Loucy (cell line): ENCODE results near the gene ADGRG1.

Experiments
- H2AFZ ChIP-seq: fragments of 200-600 bp; sonication (generic); 2 replicates; pipeline ENCODE4 v1.6.0; 2016; ENCODE audit warnings: antibody characterized with exemption, mild to moderate bottlenecking, low read length, moderate library complexity
- H3F3A ChIP-seq: fragments of 200-600 bp; 2 replicates; pipeline ENCODE4 v1.6.0; 2016; ENCODE audit warnings: antibody characterized with exemption, low read depth, mild to moderate bottlenecking
- H3K27me3 ChIP-seq: fragments of 200-600 bp; sonication (generic); 2 replicates; pipeline ENCODE4 v1.6.1; 2014; ENCODE audit warnings: low read length, mild to moderate bottlenecking; ENCODE audit not compliant: insufficient read depth, poor library complexity, severe bottlenecking
- H3K36me3 ChIP-seq: fragments of 200-600 bp; sonication (generic); 2 replicates; pipeline ENCODE4 v1.6.1; 2016; ENCODE audit warnings: low read length; ENCODE audit not compliant: insufficient read depth
- H3K4me1 ChIP-seq: fragments of 200-600 bp; sonication (generic); 2 replicates; pipeline ENCODE4 v1.5.1; 2014; ENCODE audit warnings: low read length, mild to moderate bottlenecking; ENCODE audit not compliant: insufficient read depth, poor library complexity, severe bottlenecking
- H3K4me2 ChIP-seq: fragments of 200-600 bp; sonication (generic); 2 replicates; pipeline ENCODE4 v1.6.0; 2014; ENCODE audit warnings: antibody characterized with exemption, low read length, low read depth, mild to moderate bottlenecking; ENCODE audit not compliant: poor library complexity, severe bottlenecking
- H3K4me3 ChIP-seq: fragments of 200-600 bp; sonication (generic); 2 replicates; pipeline ENCODE4 v1.5.1; 2014; ENCODE audit warnings: low read length, mild to moderate bottlenecking, mixed read lengths; ENCODE audit not compliant: poor library complexity, severe bottlenecking
- H3K79me2 ChIP-seq: fragments of 200-600 bp; sonication (generic); 2 replicates; pipeline ENCODE4 v1.6.1; 2014; ENCODE audit warnings: low read length; ENCODE audit not compliant: insufficient read depth
- H3K9ac ChIP-seq: fragments of 200-600 bp; sonication (generic); 2 replicates; pipeline ENCODE4 v1.6.0; 2014; ENCODE audit warnings: mild to moderate bottlenecking, low read depth, low read length, moderate library complexity; ENCODE audit not compliant: poor library complexity, severe bottlenecking
- H3K9me2 ChIP-seq: fragments of 200-600 bp; sonication (generic); replicated peaks from 2 replicates; pipeline ENCODE4 v1.6.1; 2016; ENCODE audit warnings: low read depth, low read length, mixed read lengths
- H3K9me3 ChIP-seq: fragments of 200-600 bp; sonication (generic); 2 replicates; pipeline ENCODE4 v1.6.1; 2014; ENCODE audit warnings: mild to moderate bottlenecking, antibody characterized with exemption, low read length, low read depth; ENCODE audit not compliant: insufficient read depth
- H4K20me1 ChIP-seq: fragments of 200-600 bp; sonication (generic); 2 replicates; pipeline ENCODE4 v1.6.0; 2014; ENCODE audit warnings: antibody characterized with exemption, low read length, mild to moderate bottlenecking; ENCODE audit not compliant: insufficient read depth, poor library complexity, severe bottlenecking
- EZH2phosphoT487 ChIP-seq: fragments of 200-600 bp; IDR thresholded peaks from 2 replicates; pipeline ENCODE4 v1.6.1; 2018; ENCODE audit warnings: antibody characterized with exemption, mild to moderate bottlenecking, moderate library complexity, borderline replicate concordance
- TF ChIP-seq, protein P1 (sequence below): fragments of 200-600 bp; sonication (generic); conservative IDR thresholded peaks from 2 replicates; pipeline ENCODE4 v1.5.1; 2014; ENCODE audit warnings: mild to moderate bottlenecking, antibody characterized with exemption, low read length

The ADGRG1 gene

DNA sequence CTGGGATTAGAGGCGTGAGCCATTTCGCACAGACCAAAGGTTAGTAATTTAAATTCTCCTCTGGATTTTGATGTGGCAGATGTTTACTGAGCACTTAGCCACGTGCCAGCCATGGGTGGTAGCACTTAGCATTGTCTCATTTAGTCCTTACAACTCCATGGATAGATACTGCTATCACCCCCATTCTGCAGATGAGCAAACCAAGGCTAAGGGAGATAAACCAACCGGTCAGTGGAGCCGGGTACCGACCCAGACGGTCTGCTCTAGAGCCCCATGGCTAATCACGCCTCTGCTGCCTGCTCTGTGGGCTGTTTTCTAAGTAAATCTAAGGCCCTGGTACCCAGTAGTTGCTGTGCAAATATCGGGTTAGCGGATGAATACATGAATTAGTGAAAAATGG is 12.6 kb upstream of the ADGRG1 start:
- peaks cover 10% of the 10 kb centered on the region for H3K4me1 ChIP-seq
- no peaks in the 10 kb centered on the region for H3K9me3 ChIP-seq
- no peaks in the 10 kb centered on the region for H3K9me2 ChIP-seq
- TF ChIP-seq EZH2phosphoT487, result no peak
- TF ChIP-seq, protein P1, sequence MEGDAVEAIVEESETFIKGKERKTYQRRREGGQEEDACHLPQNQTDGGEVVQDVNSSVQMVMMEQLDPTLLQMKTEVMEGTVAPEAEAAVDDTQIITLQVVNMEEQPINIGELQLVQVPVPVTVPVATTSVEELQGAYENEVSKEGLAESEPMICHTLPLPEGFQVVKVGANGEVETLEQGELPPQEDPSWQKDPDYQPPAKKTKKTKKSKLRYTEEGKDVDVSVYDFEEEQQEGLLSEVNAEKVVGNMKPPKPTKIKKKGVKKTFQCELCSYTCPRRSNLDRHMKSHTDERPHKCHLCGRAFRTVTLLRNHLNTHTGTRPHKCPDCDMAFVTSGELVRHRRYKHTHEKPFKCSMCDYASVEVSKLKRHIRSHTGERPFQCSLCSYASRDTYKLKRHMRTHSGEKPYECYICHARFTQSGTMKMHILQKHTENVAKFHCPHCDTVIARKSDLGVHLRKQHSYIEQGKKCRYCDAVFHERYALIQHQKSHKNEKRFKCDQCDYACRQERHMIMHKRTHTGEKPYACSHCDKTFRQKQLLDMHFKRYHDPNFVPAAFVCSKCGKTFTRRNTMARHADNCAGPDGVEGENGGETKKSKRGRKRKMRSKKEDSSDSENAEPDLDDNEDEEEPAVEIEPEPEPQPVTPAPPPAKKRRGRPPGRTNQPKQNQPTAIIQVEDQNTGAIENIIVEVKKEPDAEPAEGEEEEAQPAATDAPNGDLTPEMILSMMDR, result no peak
- no peak overlapping the region for H3K9ac ChIP-seq
- H3F3A ChIP-seq, result no peaks in the 10 kb centered on the region
- H3K4me2 ChIP-seq, result no peak overlapping the region
- no peaks in the 10 kb centered on the region for H3K36me3 ChIP-seq
- H3K4me3 ChIP-seq, result no peak overlapping the region
- H3K79me2 ChIP-seq, result no peaks in the 10 kb centered on the region
- H4K20me1 ChIP-seq, result no peaks in the 10 kb centered on the region
- no peaks in the 10 kb centered on the region for H3K27me3 ChIP-seq
- H2AFZ ChIP-seq, result no peak overlapping the region

DNA sequence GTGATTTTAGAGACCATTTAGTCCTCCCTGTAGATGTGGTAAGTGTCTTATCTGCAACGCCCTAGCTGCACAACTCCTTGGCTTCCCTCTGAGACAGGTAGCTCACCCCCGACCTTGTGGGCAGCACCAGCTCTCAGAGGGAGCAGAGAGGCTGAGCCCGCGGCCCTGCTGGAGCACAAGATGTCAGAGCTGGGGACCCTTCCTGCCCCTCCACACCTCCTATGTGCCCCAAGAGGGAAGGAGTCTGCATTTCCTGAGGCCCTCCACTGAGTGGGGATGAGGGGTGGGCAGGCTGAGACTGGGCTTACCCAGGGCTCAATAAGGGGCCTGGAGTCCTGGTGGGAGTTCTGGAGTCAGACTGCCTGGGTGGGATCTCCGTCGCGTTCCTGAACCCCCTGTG is 12.2 kb upstream of the ADGRG1 start:
- TF ChIP-seq EZH2phosphoT487, result no peak
- TF ChIP-seq, protein P1, result no peak
- no peak overlapping the region for H3K4me2 ChIP-seq

GRCh38 chr16:57616876-57617275 is 11.6 kb upstream of the ADGRG1 start:
- Histone ChIP-seq H3K9me3 (no peaks in the 10 kb centered on the region), H4K20me1 (no peaks in the 10 kb centered on the region), H2AFZ (no peak overlapping the region), H3K4me2 (no peak overlapping the region), H3K4me1 (peaks cover 10% of the 10 kb centered on the region), H3K36me3 (no peaks in the 10 kb centered on the region), H3K9ac (no peak overlapping the region), H3K79me2 (no peaks in the 10 kb centered on the region), H3K9me2 (no peaks in the 10 kb centered on the region), H3K4me3 (no peak overlapping the region), H3K27me3 (no peaks in the 10 kb centered on the region), H3F3A (no peaks in the 10 kb centered on the region)
- TF ChIP-seq, protein P1, result no peak
- TF ChIP-seq EZH2phosphoT487, result no peak

More for the DNA sequence above, 12.2 kb upstream of the ADGRG1 start:
- H3K9me3 ChIP-seq, result no peaks in the 10 kb centered on the region
- no peaks in the 10 kb centered on the region for H3K79me2 ChIP-seq
- H2AFZ ChIP-seq, result no peak overlapping the region
- no peak overlapping the region for H3K4me3 ChIP-seq
- no peaks in the 10 kb centered on the region for H3K36me3 ChIP-seq
- peaks cover 10% of the 10 kb centered on the region for H3K4me1 ChIP-seq
- no peaks in the 10 kb centered on the region for H4K20me1 ChIP-seq
- H3K9me2 ChIP-seq, result no peaks in the 10 kb centered on the region
- no peaks in the 10 kb centered on the region for H3K27me3 ChIP-seq
- H3K9ac ChIP-seq, result no peak overlapping the region
- H3F3A ChIP-seq, result no peaks in the 10 kb centered on the region
